Gastroesophageal sphincter (tissue), 3 donors: ENCODE measurements around the gene TSPAN17.

Source experiments
- CTCF ChIP-seq, 4 experiments: fragments of 200-600 bp in 2 of 4; fragments of 450-650 bp in 2 of 4; sonication (generic) in 1 of 4; IDR thresholded peaks; one replicate each; pipeline ENCODE4 v1.5.1; 2017 to 2019; ENCODE audit warnings: antibody characterized with exemption in 4 of 4, mild to moderate bottlenecking in 2 of 4, moderate library complexity in 2 of 4
- EP300 ChIP-seq: sonication (generic); formaldehyde crosslinking; IDR thresholded peaks from one replicate; pipeline ENCODE4 v1.6.1; 2017; ENCODE audit warnings: antibody characterized with exemption, mild to moderate bottlenecking
- POLR2A ChIP-seq, 2 donors: fragments of 450-650 bp; IDR thresholded peaks; one replicate each; pipeline ENCODE4 v1.6.1; 2017; ENCODE audit warnings: antibody characterized with exemption in 2 of 2, mild to moderate bottlenecking in 2 of 2, moderate library complexity in 1 of 2
- POLR2AphosphoS5 ChIP-seq: sonication (generic); formaldehyde crosslinking; IDR thresholded peaks from one replicate; pipeline ENCODE4 v1.6.1; 2017; ENCODE audit warnings: antibody characterized with exemption

- TF ChIP-seq CTCF (IDR thresholded peaks at IDR 0.05) (no peak), POLR2A (IDR thresholded peaks at IDR 0.05) (no peak), POLR2AphosphoS5 (no peak), EP300 (no peak)
Measured at GRCh38 chr5:176624938-176625337, 22.3 kb upstream of the TSPAN17 start.
